IMR-90 (cell line): ENCODE measurements around the gene ZNF597. TPM values are rescaled to one million over a fixed set of nuclear protein-coding genes. Genes with fewer than 3 reads are reported as not detected.

ENCODE experiments used
- ATAC-seq: fragments of 200-7000 bp; cut with Tn5 transposase; 2 replicates; pipeline ENCODE4 v1.9.1; 2020; ENCODE audit warnings: low read depth, mild to moderate bottlenecking, moderate library complexity
- BruUV-seq: library from RNA; stranded (reverse); fragments of 400-500 nt; replicated peaks from 2 replicates; lab custom pipeline; 2021; lab: Mats Ljungman, UMichigan
- CTCF ChIA-PET: fragments of 300-600 bp; formaldehyde crosslinking; extraction: SDS; loops from one replicate; lab custom pipeline; 2021; ENCODE audit warnings: antibody characterized with exemption; lab: Yijun Ruan, JAX
- POLR2A ChIA-PET: fragments of 300-600 bp; sonication (Branson Sonifier 250); formaldehyde crosslinking; loops from one replicate; lab custom pipeline; 2022; ENCODE audit warnings: antibody characterized with exemption; ENCODE audit not compliant: unreplicated experiment; lab: Charles Lee
- DNase-seq: peaks from one replicate; pipeline ENCODE4 v3.0.0; 2013
- H2AFZ ChIP-seq: replicated peaks from 2 replicates; pipeline ENCODE3; 2013; ENCODE audit warnings: low read length, mild to moderate bottlenecking; ENCODE audit not compliant: poor library complexity
- H2AK5ac ChIP-seq: 2 replicates; pipeline ENCODE4 v1.6.1; 2013; ENCODE audit warnings: low read depth, low read length, inconsistent platforms
- H2AK9ac ChIP-seq: replicated peaks from 2 replicates; pipeline ENCODE3; 2013; ENCODE audit warnings: mild to moderate bottlenecking, low read depth, low read length, moderate library complexity; ENCODE audit not compliant: poor library complexity
- H2BK120ac ChIP-seq: 2 replicates; pipeline ENCODE4 v1.6.1; 2013; ENCODE audit warnings: low read depth, low read length, inconsistent platforms
- H2BK15ac ChIP-seq: 3 replicates; pipeline ENCODE4 v1.6.1; 2013; ENCODE audit warnings: low read depth, low read length, inconsistent platforms
- H2BK20ac ChIP-seq: 2 replicates; pipeline ENCODE4 v1.6.1; 2013; ENCODE audit warnings: low read depth, mild to moderate bottlenecking, inconsistent platforms, low read length, moderate library complexity
- H2BK5ac ChIP-seq: 2 replicates; pipeline ENCODE4 v1.6.1; 2013; ENCODE audit warnings: mild to moderate bottlenecking, low read depth, low read length, inconsistent platforms; ENCODE audit not compliant: poor library complexity, severe bottlenecking
- H3K14ac ChIP-seq: replicated peaks from 2 replicates; pipeline ENCODE4 v1.6.1; 2013; ENCODE audit warnings: low read depth, low read length, inconsistent platforms
- H3K18ac ChIP-seq: 2 replicates; pipeline ENCODE4 v1.6.1; 2013; ENCODE audit warnings: low read depth, low read length, control low read depth
- H3K23ac ChIP-seq: 2 replicates; pipeline ENCODE4 v1.6.1; 2013; ENCODE audit warnings: low read depth, low read length, inconsistent platforms
- H3K27ac ChIP-seq: 2 replicates; pipeline ENCODE4 v1.5.1; 2013; ENCODE audit warnings: mild to moderate bottlenecking, control low read depth, low read length; ENCODE audit not compliant: insufficient read depth
- H3K27me3 ChIP-seq: 2 replicates; pipeline ENCODE4 v1.6.1; 2013; ENCODE audit warnings: low read length; ENCODE audit not compliant: control insufficient read depth, insufficient read depth
- H3K36me3 ChIP-seq: 2 replicates; pipeline ENCODE4 v1.6.1; 2013; ENCODE audit warnings: low read length, mixed read lengths; ENCODE audit not compliant: control insufficient read depth, insufficient read depth
- H3K4ac ChIP-seq: 2 replicates; pipeline ENCODE4 v1.6.1; 2013; ENCODE audit warnings: low read depth, low read length, inconsistent platforms
- H3K4me1 ChIP-seq: 2 replicates; pipeline ENCODE4 v1.6.1; 2013; ENCODE audit warnings: low read length, mixed read lengths; ENCODE audit not compliant: control insufficient read depth, insufficient read depth
- H3K4me2 ChIP-seq: 2 replicates; pipeline ENCODE4 v1.6.1; 2013; ENCODE audit warnings: low read depth, mild to moderate bottlenecking, control low read depth, low read length, moderate library complexity
- H3K4me3 ChIP-seq: 2 replicates; pipeline ENCODE4 v1.5.1; 2013; ENCODE audit warnings: low read depth, mild to moderate bottlenecking, control low read depth, low read length, moderate library complexity; ENCODE audit not compliant: insufficient read depth
- H3K56ac ChIP-seq: 2 replicates; pipeline ENCODE4 v1.6.1; 2013; ENCODE audit warnings: low read length, inconsistent platforms; ENCODE audit not compliant: insufficient read depth; ENCODE audit errors: extremely low read depth
- H3K79me1 ChIP-seq, 2 experiments: 2 replicates each; pipeline ENCODE4 v1.6.1; 2013; ENCODE audit warnings: low read length in 2 of 2, inconsistent platforms in 1 of 2, low read depth in 1 of 2
- H3K9ac ChIP-seq: 2 replicates; pipeline ENCODE4 v1.6.1; 2013; ENCODE audit warnings: low read depth, low read length, control low read depth
- H3K9me1 ChIP-seq: 2 replicates; pipeline ENCODE4 v1.6.1; 2013; ENCODE audit warnings: low read length, inconsistent platforms; ENCODE audit not compliant: insufficient read depth
- H3K9me3 ChIP-seq: 2 replicates; pipeline ENCODE4 v1.6.1; 2013; ENCODE audit warnings: low read length; ENCODE audit not compliant: control insufficient read depth, insufficient read depth
- H4K20me1 ChIP-seq: 2 replicates; pipeline ENCODE4 v1.6.1; 2013; ENCODE audit warnings: low read length, inconsistent platforms; ENCODE audit not compliant: insufficient read depth
- H4K5ac ChIP-seq: 2 replicates; pipeline ENCODE4 v1.6.1; 2013; ENCODE audit warnings: mild to moderate bottlenecking, low read depth, low read length, control low read depth
- H4K8ac ChIP-seq, 2 experiments: 2 replicates each; pipeline ENCODE4 v1.6.1; 2013; ENCODE audit warnings: low read depth in 2 of 2, low read length in 2 of 2, control low read depth in 1 of 2, inconsistent platforms in 1 of 2
- H4K91ac ChIP-seq: 2 replicates; pipeline ENCODE4 v1.6.1; 2013; ENCODE audit warnings: low read depth, low read length, inconsistent platforms; ENCODE audit not compliant: insufficient read depth
- CEBPB ChIP-seq: IDR thresholded peaks from 2 replicates; pipeline ENCODE4 v1.6.1; 2012; ENCODE audit warnings: low read depth, low read length, improper control_type of control experiment
- CTCF ChIP-seq: conservative IDR thresholded peaks from 2 replicates; pipeline ENCODE4 v1.5.1; 2012; ENCODE audit warnings: mild to moderate bottlenecking, low read depth, low read length, improper control_type of control experiment
- FOS ChIP-seq: fragments of 150-350 bp; IDR thresholded peaks from 2 replicates; pipeline ENCODE4 v1.6.1; 2016; ENCODE audit warnings: low read depth, low read length
- MXI1 ChIP-seq: IDR thresholded peaks from 2 replicates; pipeline ENCODE4 v1.6.1; 2012; ENCODE audit warnings: low read depth, mild to moderate bottlenecking, low read length, moderate library complexity, borderline replicate concordance
- POLR2A ChIP-seq: IDR thresholded peaks from 2 replicates; pipeline ENCODE4 v1.6.1; 2012; ENCODE audit warnings: mild to moderate bottlenecking, low read depth, low read length
- RAD21 ChIP-seq: IDR thresholded peaks from 2 replicates; pipeline ENCODE4 v1.6.1; 2012; ENCODE audit warnings: low read length, improper control_type of control experiment
- RCOR1 ChIP-seq: IDR thresholded peaks from 2 replicates; pipeline ENCODE4 v1.6.1; 2012; ENCODE audit warnings: mild to moderate bottlenecking, low read length, improper control_type of control experiment; ENCODE audit not compliant: insufficient replicate concordance
- WGBS, 2 experiments: methylation state at CpG; one replicate each; pipeline versions ENCODE4 v1.1.5 to v1.1.7; 2013; ENCODE audit warnings: missing lambda C conversion rate in 2 of 2; ENCODE audit not compliant: insufficient read length in 1 of 2; ENCODE audit errors: extremely low coverage in 2 of 2; 5-methylcytosine and 5-hydroxymethylcytosine counted together
- dilution Hi-C: fragments of 300-500 bp; cut with HindIII; formaldehyde crosslinking; loops from one replicate; pipeline ENCODE4 v1.14.3; 2018; ENCODE audit warnings: low sequenced_read_pairs; ENCODE audit not compliant: unreplicated experiment
- in situ Hi-C: fragments of 300-500 bp; cut with MboI; formaldehyde crosslinking; loops from 3 replicates; pipeline ENCODE4 v1.14.3; 2019; ENCODE audit warnings: low sequenced_read_pairs, inconsistent platforms, mixed read lengths
- intact Hi-C: fragments of 100-400 bp; cut with micrococcal nuclease; formaldehyde crosslinking; loops from 2 replicates; pipeline ENCODE4 v1.10.0; 2022
- polyA plus RNA-seq, 3 experiments: library from polyadenylated mRNA; depleted of rRNA; stranded (reverse); fragments of >200 nt; gene quantifications; 2 replicates each; pipeline ENCODE4 v1.2.3, GENCODE V29; 2012; ENCODE audit warnings: low replicate concordance in 1 of 3
- total RNA-seq: library from RNA; depleted of rRNA; stranded (reverse); fragments of >200 nt; gene quantifications from 2 replicates; pipeline ENCODE4 v1.2.3, GENCODE V29; 2012

The ZNF597 gene
- total and polyA plus RNA-seq, 2 of the 4 experiments (the other 2 are of a cell fraction), result 0.91 to 3.0 TPM

- ATAC-seq (no peak), DNase-seq (no peak)
- 80% methylated on average over 2 of the region's 6 CpGs; no CpG with 5 or more reads in 1 of the 2 experiments for WGBS, 2 experiments
- H2BK15ac ChIP-seq, result no peak overlapping the region
- intact Hi-C loops, result no loop called here
- ChIA-PET POLR2A (no interaction called here), CTCF (no interaction called here)
- no peak overlapping the region for H4K5ac ChIP-seq
- H2AFZ ChIP-seq, result no peak overlapping the region
- H2BK20ac ChIP-seq, result no peak overlapping the region
- no peak overlapping the region for H2AK9ac ChIP-seq
- no peaks in the 10 kb centered on the region for H3K27me3 ChIP-seq
- H3K4me1 ChIP-seq, result no peaks in the 10 kb centered on the region
- in situ Hi-C loops, result no loop called here
- peaks cover 63% of the 10 kb centered on the region for H3K9me3 ChIP-seq
- no TSS peak for BruUV-seq
- no peak overlapping the region for H3K27ac ChIP-seq
- TF ChIP-seq POLR2A, result no peak
- no peak for TF ChIP-seq RCOR1
- TF ChIP-seq MXI1, result no peak
- no peak for TF ChIP-seq FOS
- no peak for TF ChIP-seq CTCF
- no peak for TF ChIP-seq RAD21
- no peak for TF ChIP-seq CEBPB
- H4K8ac ChIP-seq, result no peak overlapping the region
- dilution Hi-C loops, result no loop called here
- H4K91ac ChIP-seq, result no peak overlapping the region
- H2BK120ac ChIP-seq, result no peak overlapping the region
- H3K36me3 ChIP-seq, result peaks cover 57% of the 10 kb centered on the region
- H2AK5ac ChIP-seq, result no peak overlapping the region
- H4K20me1 ChIP-seq, result no peaks in the 10 kb centered on the region; the same call in 1 of the 2 replicates
- H3K23ac ChIP-seq, result no peak overlapping the region
- no peaks in the 10 kb centered on the region for H3K9me1 ChIP-seq
- H3K4me2 ChIP-seq, result no peak overlapping the region
- H3K4ac ChIP-seq, result no peak overlapping the region
- no peak overlapping the region for H3K56ac ChIP-seq
- no peak overlapping the region for H3K18ac ChIP-seq
- no peak overlapping the region for H3K4me3 ChIP-seq
- no peak overlapping the region for H2BK5ac ChIP-seq
- H3K9ac ChIP-seq, result no peak overlapping the region
- peaks cover 18 to 27% of the 10 kb centered on the region in 2 experiments; a peak in 3 of 4 replicates for H3K79me1 ChIP-seq
- H3K14ac ChIP-seq, result no peak overlapping the region
Measured at GRCh38 chr16:3388325-3388724, 55.0 kb downstream of the ZNF597 start.
